GM10847 (cell line): ENCODE results near the gene OR52E2.

Source experiments
- POLR2A ChIP-seq: IDR thresholded peaks from 2 replicates; pipeline ENCODE4 v1.6.1; 2011; ENCODE audit not compliant: insufficient read length; ENCODE audit errors: extremely low read depth

OR52E2 gene

DNA sequence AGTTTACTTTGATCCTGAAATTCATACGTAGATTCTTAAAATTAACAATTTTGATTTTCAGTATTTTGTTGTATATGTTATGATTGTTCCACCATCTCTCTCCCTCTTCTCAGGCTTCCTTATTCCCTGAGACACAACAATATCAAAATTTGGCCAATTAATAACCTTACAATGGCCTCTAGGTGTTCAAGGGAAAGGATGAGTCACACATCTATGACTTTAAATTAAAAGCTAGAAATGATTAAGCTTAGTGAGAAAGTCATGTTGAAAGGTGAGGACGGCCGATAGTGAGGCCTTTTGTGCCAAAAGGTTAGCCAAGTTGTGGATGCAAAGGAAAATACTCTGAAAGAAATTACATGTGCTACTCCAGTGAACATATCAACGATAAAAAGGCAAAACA lies 18.6 kb downstream of the OR52E2 start:
- no peak for TF ChIP-seq POLR2A

DNA sequence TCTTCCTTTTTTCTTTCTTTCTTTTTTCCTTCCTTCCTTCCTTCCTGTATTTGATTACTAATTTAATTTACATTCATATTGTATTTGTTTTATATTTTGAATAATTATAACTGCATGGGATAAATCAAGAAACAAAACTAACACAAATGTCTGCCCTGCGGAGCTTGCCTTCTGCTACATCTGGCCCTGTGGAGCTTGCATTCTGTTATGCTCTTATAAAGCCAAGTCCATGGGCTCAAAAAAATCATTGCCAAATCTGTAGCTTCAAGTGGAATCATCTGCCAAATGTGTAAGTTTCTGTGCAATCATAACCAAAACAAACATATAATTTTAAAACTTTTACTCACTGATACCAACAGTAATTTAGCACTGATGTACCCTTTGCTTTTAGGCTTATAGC lies 21.1 kb downstream of the OR52E2 start:
- no peak for TF ChIP-seq POLR2A

DNA sequence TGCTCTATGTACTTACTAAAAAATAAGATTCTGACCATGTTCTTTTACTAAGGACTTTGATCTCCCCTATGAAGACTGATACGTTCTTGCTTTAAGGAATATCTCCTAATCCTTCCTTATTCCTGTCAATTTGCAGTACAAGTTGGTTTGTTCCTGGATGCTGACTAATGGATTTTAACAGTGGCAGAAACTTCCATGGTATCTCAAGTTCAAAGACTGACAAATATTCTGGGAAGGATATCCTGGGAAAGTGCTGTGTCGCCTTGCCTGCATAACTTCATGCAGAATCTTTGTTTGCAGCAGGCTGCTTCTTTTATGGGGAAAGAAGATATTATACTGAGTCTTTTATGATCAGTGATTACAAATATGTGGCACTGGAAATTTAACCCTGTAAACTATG lies 21.5 kb downstream of the OR52E2 start:
- TF ChIP-seq POLR2A = no peak

DNA sequence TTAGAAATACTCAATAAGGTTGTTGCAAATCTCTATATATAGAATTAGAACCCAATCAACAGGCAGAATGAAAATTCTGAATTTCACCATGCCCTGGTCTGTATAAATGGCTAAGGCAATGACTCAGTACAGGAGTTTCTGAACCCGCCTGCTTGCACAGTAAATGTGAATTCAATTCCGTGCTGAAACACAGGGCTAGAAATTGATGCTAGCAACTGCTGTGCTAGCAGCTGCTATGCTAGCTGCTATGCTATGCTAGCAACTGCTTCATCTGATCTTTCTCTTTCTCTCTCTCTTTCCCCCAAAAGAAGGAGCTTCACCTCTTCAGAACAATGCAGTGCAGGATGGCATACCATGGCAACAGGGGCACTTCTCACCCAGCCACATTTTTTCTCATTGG lies 22.8 kb downstream of the OR52E2 start:
- TF ChIP-seq POLR2A = no peak

DNA sequence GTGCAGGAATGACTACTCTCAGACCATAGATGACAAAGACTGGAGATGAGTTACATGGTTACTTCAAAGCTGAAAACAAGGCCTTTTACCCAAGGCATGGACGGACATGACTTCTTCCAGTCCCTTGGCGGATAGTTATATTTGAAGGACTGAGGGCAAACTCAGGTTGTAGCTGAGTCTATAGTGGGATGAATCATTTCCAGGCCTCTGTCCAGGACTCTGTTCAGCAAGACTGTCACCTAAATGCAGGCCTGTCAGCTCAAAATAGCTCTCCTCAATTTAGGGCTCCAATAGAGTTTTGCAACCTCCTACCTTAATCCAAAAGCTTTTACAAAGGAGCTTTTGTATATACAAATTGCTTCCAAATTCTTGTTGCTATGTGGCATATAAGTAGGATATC lies 37.4 kb downstream of the OR52E2 start:
- no peak for TF ChIP-seq POLR2A

DNA sequence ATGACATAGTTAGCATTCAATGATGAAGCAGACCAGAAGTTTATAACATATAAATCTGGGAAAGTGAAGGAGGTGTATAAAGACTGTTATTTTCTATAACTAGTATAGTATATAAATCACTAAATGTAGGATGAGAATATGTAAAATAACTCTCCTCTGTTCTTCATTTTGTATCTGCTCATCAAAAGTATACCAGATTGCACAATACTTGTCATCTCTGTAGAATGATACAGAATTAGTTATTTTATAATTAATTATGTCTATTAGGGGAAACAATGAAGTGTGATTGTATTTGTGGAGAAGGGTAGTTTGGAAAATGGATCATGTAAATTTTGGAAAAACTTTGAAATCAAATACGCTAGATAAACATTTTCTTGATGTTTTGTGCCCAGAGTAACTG lies 46.4 kb downstream of the OR52E2 start:
- TF ChIP-seq POLR2A = no peak

DNA sequence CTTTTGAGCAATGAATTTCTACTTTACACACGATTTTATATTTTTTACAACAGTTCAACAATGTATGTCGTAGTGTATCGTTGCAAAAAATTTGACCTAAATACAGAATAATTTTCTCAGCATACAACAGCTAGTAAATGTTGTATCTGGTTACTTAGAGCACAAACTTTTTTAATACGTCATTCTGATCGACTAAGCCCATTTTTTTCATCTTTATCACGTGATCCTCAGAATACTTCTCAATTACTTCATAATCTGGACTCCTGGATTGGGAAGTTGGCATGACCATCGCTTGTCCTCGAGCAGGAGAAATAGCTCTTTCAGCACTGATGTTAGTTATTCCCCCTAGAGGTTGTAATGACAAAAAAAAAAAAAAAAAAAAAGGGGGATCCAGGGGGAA lies 48.2 kb downstream of the OR52E2 start:
- no peak for TF ChIP-seq POLR2A
